Right lobe of liver (tissue), 6 donors: Measurements from ENCODE around the gene NUBP2. TPM values are rescaled to one million over a fixed set of nuclear protein-coding genes. Genes with fewer than 3 reads are reported as not detected.

Experiments
- ATAC-seq, 4 donors: fragments of 200-7000 bp; cut with Tn5 transposase; one replicate each; pipeline ENCODE4 v1.9.1; 2020; ENCODE audit warnings: mild to moderate bottlenecking in 4 of 4, moderate library complexity in 4 of 4
- DNase-seq, 3 donors: peaks; one replicate each; pipeline ENCODE4 v3.0.0-alpha.2; 2020
- H3K27ac ChIP-seq, 3 donors: fragments of 200-600 bp; one replicate each; pipeline ENCODE4 v1.8.0; 2022
- H3K27me3 ChIP-seq, 2 donors: fragments of 200-600 bp; one replicate each; pipeline ENCODE4 v1.8.0; 2022
- H3K36me3 ChIP-seq, 4 donors: fragments of 200-600 bp; sonication (generic) in 1 of 4; one replicate each; pipeline versions ENCODE4 v1.5.1 to v1.8.0; 2017 to 2022; ENCODE audit warnings: control low read depth in 1 of 4
- H3K4me1 ChIP-seq, 4 donors: fragments of 200-600 bp; sonication (generic) in 1 of 4; one replicate each; pipeline versions ENCODE4 v1.5.1 to v1.8.0; 2017 to 2022; ENCODE audit warnings: control low read depth in 1 of 4
- H3K4me3 ChIP-seq, 3 donors: fragments of 200-600 bp; one replicate each; pipeline ENCODE4 v1.8.0; 2022
- H3K9me3 ChIP-seq, 4 donors: fragments of 200-600 bp; sonication (generic) in 1 of 4; one replicate each; pipeline versions ENCODE4 v1.5.1 to v1.8.0; 2017 to 2022; ENCODE audit warnings: control low read depth in 1 of 4
- CTCF ChIP-seq, 4 donors: fragments of 200-600 bp in 3 of 4; fragments of 450-650 bp in 1 of 4; IDR thresholded peaks; one replicate each; pipeline versions ENCODE4 v1.5.1 to v1.8.0; 2016 to 2022; ENCODE audit warnings: antibody characterized with exemption in 4 of 4, mild to moderate bottlenecking in 2 of 4
- POLR2A ChIP-seq: fragments of 450-650 bp; IDR thresholded peaks from one replicate; pipeline ENCODE4 v1.6.1; 2017; ENCODE audit warnings: antibody characterized with exemption, mild to moderate bottlenecking
- WGBS: methylation state at CpG from one replicate; pipeline ENCODE4 v1.1.6; 2018; ENCODE audit warnings: low coverage, low lambda C conversion rate; ENCODE audit not compliant: insufficient coverage; ENCODE audit errors: missing lambda C conversion rate; 5-methylcytosine and 5-hydroxymethylcytosine counted together
- intact Hi-C, 2 donors: fragments of 100-400 bp; cut with DNase I; formaldehyde crosslinking; loops; one replicate each; pipeline versions ENCODE4 v1.11.2 to v1.14.1; 2022
- total RNA-seq, 6 experiments: library from RNA; depleted of rRNA in 2 of 6; stranded (reverse); fragments of >200 nt in 2 of 6; fragmentation: NEBNext Ultra II Directional in 3 of 6; extraction: Animal tissue kit (Norgen Biotek cat#: 25700) in 3 of 6; gene quantifications; one replicate each; pipeline versions ENCODE4 v1.1.0 to v1.2.4, GENCODE V29; 2016 to 2023
- donor health status: DM: no; HTN: yes; CAD: no.
- donor health status: DM: no; HTN: no; CAD: no.
- donor health status: DM: no; HTN: no; CAD: no.
- donor health status: DM: no; HTN: yes; CAD: no.
- donor health status: DM: no; HTN: yes; CAD: no.

NUBP2 gene
- total RNA-seq, 6 experiments from 2014 or later, result 21.1 to 90.3 (median 32.6) TPM

GRCh38 chr16:1781254-1781653 lies 1.5 kb upstream of the NUBP2 start:
- no peak for ATAC-seq
- 60% methylated on average over 1 of the region's 20 CpGs for WGBS
- Histone ChIP-seq H3K27ac (peak overlapping the region; percentile 75 to 95 (median 78)), H3K9me3 (no peaks in the 10 kb centered on the region), H3K4me1 (peaks cover 0 to 35% (median 11%) of the 10 kb centered on the region in 4 donors), H3K27me3 (no peaks in the 10 kb centered on the region), H3K4me3 (peak overlapping the region; percentile 84 to 94 (median 86)), H3K36me3 (peaks cover 0 to 22% (median 4%) of the 10 kb centered on the region in 4 donors)
- TF ChIP-seq POLR2A, result no peak
- TF ChIP-seq CTCF (IDR thresholded peaks at IDR 0.05), result no peak
- DNase-seq, result peak in 2 of 3 donors; percentile 37 to 56
- intact Hi-C loops, result no loop called here

- DNase-seq, result peak; percentile 44 to 62 (median 56)
- 0% methylated on average over 24 of the region's 70 CpGs for WGBS
- peaks cover 0 to 35% (median 11%) of the 10 kb centered on the region in 4 donors for H3K4me1 ChIP-seq
- H3K36me3 ChIP-seq, result peaks cover 0 to 17% (median 4%) of the 10 kb centered on the region in 4 donors
- peak overlapping the region; percentile 84 to 94 (median 86) for H3K4me3 ChIP-seq
- no peaks in the 10 kb centered on the region for H3K9me3 ChIP-seq
- no peak for TF ChIP-seq POLR2A
- TF ChIP-seq CTCF (IDR thresholded peaks at IDR 0.05), result no peak
- no peaks in the 10 kb centered on the region for H3K27me3 ChIP-seq
- peak in 2 of 4 donors; percentile 0 to 10 for ATAC-seq
- intact Hi-C loops, result no loop called here
- H3K27ac ChIP-seq, result peak overlapping the region; percentile 75 to 95 (median 78)
Observed at GRCh38 chr16:1781758-1782407, 877 bp upstream of the NUBP2 start.

- Histone ChIP-seq H3K36me3 (peaks cover 0 to 10% (median 5%) of the 10 kb centered on the region in 4 donors), H3K27ac (no peak overlapping the region), H3K4me3 (no peak overlapping the region), H3K9me3 (no peaks in the 10 kb centered on the region), H3K4me1 (peaks cover 0 to 23% (median 7%) of the 10 kb centered on the region in 4 donors), H3K27me3 (no peaks in the 10 kb centered on the region)
- ATAC-seq (no peak), DNase-seq (peak in 1 of 3 donors; percentile 14)
- TF ChIP-seq CTCF (IDR thresholded peaks at IDR 0.05) (no peak), POLR2A (no peak)
- 90% methylated on average over 14 of the region's 26 CpGs for WGBS
- intact Hi-C loops, result no loop called here
Observed at GRCh38 chr16:1784977-1785845, 2.5 kb downstream of the NUBP2 start.

DNA sequence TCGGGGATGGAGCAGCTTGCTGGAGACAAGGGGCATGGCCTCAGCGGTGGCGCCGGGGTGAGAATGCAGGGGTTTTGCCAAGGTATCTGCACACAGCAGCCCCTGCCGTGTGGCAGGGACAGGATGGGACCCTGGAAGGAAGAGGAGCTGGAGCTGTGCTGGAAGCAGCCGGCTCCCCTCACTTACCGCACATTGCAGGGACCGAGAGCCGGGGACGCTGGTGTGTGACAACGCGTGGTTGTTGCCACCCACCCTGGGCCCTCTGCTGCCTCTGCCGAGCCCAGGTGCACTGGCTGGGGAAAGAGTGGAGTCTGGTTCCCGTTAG lies 3.0 kb downstream of the NUBP2 start:
- Histone ChIP-seq H3K4me3 (no peak overlapping the region), H3K27ac (no peak overlapping the region)
- TF ChIP-seq POLR2A (no peak), CTCF (IDR thresholded peaks at IDR 0.05) (no peak)

More for the DNA sequence above, 3.0 kb downstream of the NUBP2 start:
- DNase-seq, result peak in 1 of 3 donors; percentile 19
- H3K9me3 ChIP-seq, result no peaks in the 10 kb centered on the region
- WGBS, result 41% methylated on average over 2 of the region's 14 CpGs
- peaks cover 0 to 14% (median 5%) of the 10 kb centered on the region in 4 donors for H3K36me3 ChIP-seq
- intact Hi-C loops, result no loop called here
- no peak for ATAC-seq
- H3K4me1 ChIP-seq, result peaks cover 0 to 17% (median 6%) of the 10 kb centered on the region in 4 donors
- H3K27me3 ChIP-seq, result no peaks in the 10 kb centered on the region
